ENCODE data around the gene PARP4.

DNA sequence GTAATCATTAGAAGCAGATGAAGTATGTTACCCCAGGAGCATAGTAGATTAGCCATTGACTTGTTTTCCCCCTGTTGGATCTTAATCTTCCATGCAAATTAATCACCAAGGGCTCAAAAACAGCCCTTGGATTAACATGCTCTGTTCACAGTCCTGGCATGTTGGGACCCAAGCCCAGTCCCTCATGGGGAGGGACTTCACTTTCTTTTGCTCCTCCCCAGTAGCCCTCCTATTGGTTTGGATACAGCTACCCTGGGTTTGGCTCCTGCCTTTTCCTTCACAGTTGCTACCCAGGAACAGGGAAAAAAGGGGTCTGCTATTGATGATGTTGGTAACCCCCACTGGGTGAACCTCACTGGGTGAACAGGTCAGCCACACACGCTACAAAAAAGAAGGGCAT is 16.9 kb upstream of the PARP4 start:
- TF ChIP-seq TCF12 (IDR thresholded peaks at IDR 0.05; ENCODE audit: low read depth) (no peak), ZBTB7A (IDR thresholded peaks at IDR 0.05; ENCODE audit: low read depth) (no peak), TEAD4 (IDR thresholded peaks at IDR 0.05) (no peak), YY1 (IDR thresholded peaks at IDR 0.05; ENCODE audit: low read depth) (no peak), RAD21 (IDR thresholded peaks at IDR 0.05; ENCODE audit: low read depth) (no peak), EP300 (IDR thresholded peaks at IDR 0.05; ENCODE audit: borderline replicate concordance) (no peak), NFIC (IDR thresholded peaks at IDR 0.05) (no peak), CEBPB (IDR thresholded peaks at IDR 0.05) (no peak), EGR1 (IDR thresholded peaks at IDR 0.05) (no peak), CREB1 (IDR thresholded peaks at IDR 0.05; ENCODE audit: low read depth) (no peak)
- TF ChIP-seq, protein P1, sequence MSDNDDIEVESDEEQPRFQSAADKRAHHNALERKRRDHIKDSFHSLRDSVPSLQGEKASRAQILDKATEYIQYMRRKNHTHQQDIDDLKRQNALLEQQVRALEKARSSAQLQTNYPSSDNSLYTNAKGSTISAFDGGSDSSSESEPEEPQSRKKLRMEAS (IDR thresholded peaks at IDR 0.05), result no peak
- TF ChIP-seq, protein P2, sequence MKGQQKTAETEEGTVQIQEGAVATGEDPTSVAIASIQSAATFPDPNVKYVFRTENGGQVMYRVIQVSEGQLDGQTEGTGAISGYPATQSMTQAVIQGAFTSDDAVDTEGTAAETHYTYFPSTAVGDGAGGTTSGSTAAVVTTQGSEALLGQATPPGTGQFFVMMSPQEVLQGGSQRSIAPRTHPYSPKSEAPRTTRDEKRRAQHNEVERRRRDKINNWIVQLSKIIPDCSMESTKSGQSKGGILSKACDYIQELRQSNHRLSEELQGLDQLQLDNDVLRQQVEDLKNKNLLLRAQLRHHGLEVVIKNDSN (IDR thresholded peaks at IDR 0.05), result no peak
- TF ChIP-seq, protein P3, sequence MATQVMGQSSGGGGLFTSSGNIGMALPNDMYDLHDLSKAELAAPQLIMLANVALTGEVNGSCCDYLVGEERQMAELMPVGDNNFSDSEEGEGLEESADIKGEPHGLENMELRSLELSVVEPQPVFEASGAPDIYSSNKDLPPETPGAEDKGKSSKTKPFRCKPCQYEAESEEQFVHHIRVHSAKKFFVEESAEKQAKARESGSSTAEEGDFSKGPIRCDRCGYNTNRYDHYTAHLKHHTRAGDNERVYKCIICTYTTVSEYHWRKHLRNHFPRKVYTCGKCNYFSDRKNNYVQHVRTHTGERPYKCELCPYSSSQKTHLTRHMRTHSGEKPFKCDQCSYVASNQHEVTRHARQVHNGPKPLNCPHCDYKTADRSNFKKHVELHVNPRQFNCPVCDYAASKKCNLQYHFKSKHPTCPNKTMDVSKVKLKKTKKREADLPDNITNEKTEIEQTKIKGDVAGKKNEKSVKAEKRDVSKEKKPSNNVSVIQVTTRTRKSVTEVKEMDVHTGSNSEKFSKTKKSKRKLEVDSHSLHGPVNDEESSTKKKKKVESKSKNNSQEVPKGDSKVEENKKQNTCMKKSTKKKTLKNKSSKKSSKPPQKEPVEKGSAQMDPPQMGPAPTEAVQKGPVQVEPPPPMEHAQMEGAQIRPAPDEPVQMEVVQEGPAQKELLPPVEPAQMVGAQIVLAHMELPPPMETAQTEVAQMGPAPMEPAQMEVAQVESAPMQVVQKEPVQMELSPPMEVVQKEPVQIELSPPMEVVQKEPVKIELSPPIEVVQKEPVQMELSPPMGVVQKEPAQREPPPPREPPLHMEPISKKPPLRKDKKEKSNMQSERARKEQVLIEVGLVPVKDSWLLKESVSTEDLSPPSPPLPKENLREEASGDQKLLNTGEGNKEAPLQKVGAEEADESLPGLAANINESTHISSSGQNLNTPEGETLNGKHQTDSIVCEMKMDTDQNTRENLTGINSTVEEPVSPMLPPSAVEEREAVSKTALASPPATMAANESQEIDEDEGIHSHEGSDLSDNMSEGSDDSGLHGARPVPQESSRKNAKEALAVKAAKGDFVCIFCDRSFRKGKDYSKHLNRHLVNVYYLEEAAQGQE (IDR thresholded peaks at IDR 0.05; ENCODE audit: low read depth), result no peak

All from Ishikawa (cell line).